GM23248 (cell line): ENCODE data around the gene PSMB3.

ENCODE experiments used
- EZH2 ChIP-seq: fragments of 200-600 bp; sonication (generic); IDR thresholded peaks from 2 replicates; pipeline ENCODE4 v1.6.1; 2018; ENCODE audit warnings: antibody characterized with exemption, mild to moderate bottlenecking; ENCODE audit not compliant: insufficient read depth, poor library complexity, severe bottlenecking
- EZH2phosphoT487 ChIP-seq: fragments of 200-600 bp; sonication (generic); IDR thresholded peaks from 2 replicates; pipeline ENCODE4 v1.6.1; 2018; ENCODE audit warnings: antibody characterized with exemption, moderate library complexity, mild to moderate bottlenecking, low read depth; ENCODE audit not compliant: insufficient read depth

GRCh38 chr17:38797158-38797490, 44.6 kb downstream of the PSMB3 start:
- TF ChIP-seq EZH2, result no peak
- no peak for TF ChIP-seq EZH2phosphoT487
